Stomach smooth muscle (tissue), 2 donors: ENCODE data around the gene ADPRHL1.
"Not testable (repeated sequence)": the region's sequence is repeated elsewhere in the genome, so short reads cannot be mapped to it uniquely, and the experiment has no call there.

Experiments used
- H3K27ac ChIP-seq: one replicate; pipeline ENCODE4 v1.7.0; 2013; ENCODE audit warnings: mild to moderate bottlenecking, low read length, inconsistent platforms
- H3K27me3 ChIP-seq, 2 donors: one replicate each; pipeline ENCODE4 v1.7.0; 2013; ENCODE audit warnings: low read length in 2 of 2; ENCODE audit not compliant: insufficient read depth in 2 of 2, control insufficient read depth in 1 of 2
- H3K36me3 ChIP-seq, 2 donors: one replicate each; pipeline ENCODE4 v1.7.0; 2013; ENCODE audit warnings: low read length in 2 of 2; ENCODE audit not compliant: control insufficient read depth in 2 of 2, insufficient read depth in 2 of 2
- H3K4me1 ChIP-seq: one replicate; pipeline ENCODE4 v1.7.0; 2013; ENCODE audit warnings: low read length; ENCODE audit not compliant: control insufficient read depth, insufficient read depth
- H3K4me3 ChIP-seq, 2 donors: one replicate each; pipeline ENCODE4 v1.7.0; 2013; ENCODE audit warnings: low read length in 2 of 2
- H3K9ac ChIP-seq, 2 donors: one replicate each; pipeline ENCODE4 v1.7.0; 2013; ENCODE audit warnings: low read length in 2 of 2, mild to moderate bottlenecking in 1 of 2
- H3K9me3 ChIP-seq, 2 donors: one replicate each; pipeline ENCODE4 v1.7.0; 2013; ENCODE audit warnings: low read length in 2 of 2; ENCODE audit not compliant: control insufficient read depth in 2 of 2
- donor health status: healthy.
- donor health status: Pancreatic carcinoma.

Gene ADPRHL1

GRCh38 chr13:113455384-113455783 is 2.1 kb upstream of the ADPRHL1 start:
- H3K4me3 ChIP-seq: no peak overlapping the region
- H3K27me3 ChIP-seq: no peaks in the 10 kb centered on the region
- H3K4me1 ChIP-seq: peaks cover 23% of the 10 kb centered on the region
- no peaks in the 10 kb centered on the region for H3K9me3 ChIP-seq
- no peak overlapping the region for H3K9ac ChIP-seq
- peaks cover 14 to 30% of the 10 kb centered on the region in 2 donors for H3K36me3 ChIP-seq
- H3K27ac ChIP-seq: no peak overlapping the region

DNA sequence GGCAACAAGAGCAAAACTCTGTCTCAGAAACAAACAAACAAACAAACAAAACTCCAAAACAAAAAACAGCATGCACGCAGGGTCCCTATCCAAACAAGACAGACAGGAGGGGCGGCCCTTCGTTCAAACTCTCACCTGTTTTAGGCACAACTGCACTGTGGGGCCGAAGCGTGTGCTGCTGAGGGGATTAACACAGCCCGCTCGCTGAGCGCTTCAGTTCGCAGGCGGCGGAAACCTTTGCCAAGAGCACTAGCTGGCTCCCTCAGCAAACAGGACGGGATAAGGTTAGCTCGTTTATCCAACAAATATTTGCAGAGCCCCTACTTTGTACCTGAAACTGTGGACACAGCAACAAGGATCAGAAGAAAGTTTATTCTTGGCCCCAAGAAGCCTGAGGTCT is 1.6 kb upstream of the ADPRHL1 start:
- Histone ChIP-seq H3K9me3 (no peaks in the 10 kb centered on the region), H3K27ac (no peak overlapping the region), H3K9ac (no peak overlapping the region), H3K4me3 (no peak overlapping the region), H3K27me3 (no peaks in the 10 kb centered on the region), H3K4me1 (peaks cover 23% of the 10 kb centered on the region), H3K36me3 (peaks cover 10 to 25% of the 10 kb centered on the region in 2 donors)

DNA sequence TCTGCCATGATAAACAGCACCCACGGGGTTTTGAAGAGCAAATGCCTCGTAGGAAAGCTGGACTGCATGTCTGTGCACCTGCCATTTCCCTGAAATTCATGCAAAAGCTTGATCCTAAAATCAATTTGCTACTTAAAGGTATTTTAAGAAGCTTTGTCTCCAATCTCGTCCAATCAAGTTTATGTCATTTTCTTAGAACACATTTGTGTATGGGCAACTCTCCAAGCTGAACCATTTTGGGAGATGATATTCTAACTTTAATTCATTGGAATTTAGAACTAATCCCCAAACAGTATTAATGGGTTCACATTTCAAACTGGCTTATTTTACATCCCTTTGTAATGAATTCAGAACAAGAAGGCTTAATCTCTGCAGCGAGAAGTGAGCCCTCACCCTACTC is 822 bp downstream of the ADPRHL1 start:
- H3K27ac ChIP-seq: no peak overlapping the region
- peaks cover 23% of the 10 kb centered on the region for H3K4me1 ChIP-seq
- H3K9me3 ChIP-seq: no peaks in the 10 kb centered on the region
- no peak overlapping the region for H3K4me3 ChIP-seq
- no peaks in the 10 kb centered on the region for H3K27me3 ChIP-seq
- H3K9ac ChIP-seq: no peak overlapping the region
- H3K36me3 ChIP-seq: peaks cover 8 to 13% of the 10 kb centered on the region in 2 donors

- Histone ChIP-seq H3K27me3 (no peaks in the 10 kb centered on the region), H3K36me3 (peaks cover 12% of the 10 kb centered on the region in 2 donors), H3K9me3 (no peaks in the 10 kb centered on the region), H3K27ac (no peak overlapping the region), H3K4me1 (peaks cover 23% of the 10 kb centered on the region), H3K9ac (no peak overlapping the region), H3K4me3 (no peak overlapping the region)
Measured at GRCh38 chr13:113451951-113452421, 1.3 kb downstream of the ADPRHL1 start.

GRCh38 chr13:113450861-113451620 is 2.2 kb downstream of the ADPRHL1 start:
- not testable (repeated sequence) for H3K27me3 ChIP-seq, H3K9ac ChIP-seq, H3K9me3 ChIP-seq, H3K36me3 ChIP-seq, H3K4me3 ChIP-seq, H3K27ac ChIP-seq
- H3K4me1 ChIP-seq: peaks cover 23% of the 10 kb centered on the region

DNA sequence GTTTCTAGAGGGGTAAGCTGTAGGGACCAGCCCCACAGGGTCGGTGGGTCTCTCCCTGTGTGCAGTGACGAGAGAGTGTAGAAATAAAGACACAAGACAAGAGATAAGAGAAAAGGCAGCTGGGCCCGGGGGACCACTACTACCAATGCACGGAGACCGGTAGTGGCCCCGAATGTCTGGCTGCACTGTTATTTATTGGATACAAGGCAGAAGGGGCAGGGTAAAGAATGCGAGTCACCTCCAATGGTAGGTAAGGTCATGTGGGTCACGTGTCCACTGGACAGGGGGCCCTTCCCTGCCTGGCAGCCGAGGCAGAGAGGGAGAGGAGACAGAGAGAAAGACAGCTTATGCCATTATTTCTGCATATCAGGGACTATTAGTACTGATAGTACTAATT is 2.9 kb downstream of the ADPRHL1 start:
- H3K27ac ChIP-seq, H3K4me3 ChIP-seq, H3K27me3 ChIP-seq, H3K36me3 ChIP-seq, H3K9me3 ChIP-seq, H3K9ac ChIP-seq: not testable (repeated sequence)
- H3K4me1 ChIP-seq: peaks cover 23% of the 10 kb centered on the region

- Histone ChIP-seq H3K4me1 (peaks cover 23% of the 10 kb centered on the region), H3K27ac (no peak overlapping the region), H3K9me3 (no peaks in the 10 kb centered on the region), H3K9ac (no peak overlapping the region), H3K27me3 (no peaks in the 10 kb centered on the region), H3K36me3 (peaks cover 4 to 5% of the 10 kb centered on the region in 2 donors), H3K4me3 (peak overlapping the region in 1 of 2 donors; percentile 59)
Measured at GRCh38 chr13:113449693-113450347, 3.5 kb downstream of the ADPRHL1 start.

- no peaks in the 10 kb centered on the region for H3K27me3 ChIP-seq
- peaks cover 2 to 5% of the 10 kb centered on the region in 2 donors for H3K36me3 ChIP-seq
- H3K4me1 ChIP-seq: peaks cover 19% of the 10 kb centered on the region
- no peaks in the 10 kb centered on the region for H3K9me3 ChIP-seq
- H3K27ac ChIP-seq: no peak overlapping the region
- peak overlapping the region in 1 of 2 donors; percentile 59 for H3K4me3 ChIP-seq
- no peak overlapping the region for H3K9ac ChIP-seq
Measured at GRCh38 chr13:113448885-113449692, 4.2 kb downstream of the ADPRHL1 start.

GRCh38 chr13:113448545-113448884 is 4.8 kb downstream of the ADPRHL1 start:
- Histone ChIP-seq H3K27me3 (no peaks in the 10 kb centered on the region), H3K36me3 (peaks cover 2 to 5% of the 10 kb centered on the region in 2 donors), H3K9me3 (no peaks in the 10 kb centered on the region), H3K4me3 (peak overlapping the region in 1 of 2 donors; percentile 8), H3K4me1 (peaks cover 14% of the 10 kb centered on the region), H3K9ac (no peak overlapping the region), H3K27ac (no peak overlapping the region)

- H3K36me3 ChIP-seq: peaks cover 2 to 5% of the 10 kb centered on the region in 2 donors
- H3K4me3 ChIP-seq: no peak overlapping the region
- no peak overlapping the region for H3K9ac ChIP-seq
- H3K27ac ChIP-seq: no peak overlapping the region
- H3K9me3 ChIP-seq: no peaks in the 10 kb centered on the region
- no peaks in the 10 kb centered on the region for H3K27me3 ChIP-seq
- peaks cover 8% of the 10 kb centered on the region for H3K4me1 ChIP-seq
Measured at GRCh38 chr13:113447596-113447995, 5.7 kb downstream of the ADPRHL1 start.
